Activated T-helper 1 cell treated with Interleukin-2 at 50 U/mL for 16 hours (primary cell): ENCODE data around the gene RPGRIP1L.

ENCODE experiments used
- DNase-seq: peaks from one replicate; pipeline ENCODE4 v3.0.0-alpha.2; 2020; ENCODE audit warnings: low read depth

Gene RPGRIP1L

GRCh38 chr16:53651357-53651756, 52.3 kb downstream of the RPGRIP1L start:
- no peak for DNase-seq

GRCh38 chr16:53646506-53646905, 57.2 kb downstream of the RPGRIP1L start:
- DNase-seq, result no peak

GRCh38 chr16:53643474-53643873, 60.2 kb downstream of the RPGRIP1L start:
- DNase-seq, result no peak

GRCh38 chr16:53642094-53642493, 61.6 kb downstream of the RPGRIP1L start:
- DNase-seq, result no peak

GRCh38 chr16:53636978-53637377, 66.7 kb downstream of the RPGRIP1L start:
- no peak for DNase-seq

- DNase-seq, result no peak
These were observed 71.1 kb downstream of the RPGRIP1L start for GRCh38 chr16:53632526-53632925.

GRCh38 chr16:53631236-53632025, 72.2 kb downstream of the RPGRIP1L start:
- no peak for DNase-seq

GRCh38 chr16:53629607-53630312, 73.9 kb downstream of the RPGRIP1L start:
- no peak for DNase-seq

GRCh38 chr16:53629151-53629550, 74.5 kb downstream of the RPGRIP1L start:
- DNase-seq, result no peak

- DNase-seq, result no peak
These were observed 76.8 kb downstream of the RPGRIP1L start for GRCh38 chr16:53626811-53627210.

- no peak for DNase-seq
These were observed 77.5 kb downstream of the RPGRIP1L start for GRCh38 chr16:53626161-53626560.

GRCh38 chr16:53625221-53625620, 78.4 kb downstream of the RPGRIP1L start:
- no peak for DNase-seq

GRCh38 chr16:53622315-53622714, 81.3 kb downstream of the RPGRIP1L start:
- DNase-seq, result no peak

- DNase-seq, result no peak
These were observed 83.2 kb downstream of the RPGRIP1L start for GRCh38 chr16:53620476-53620875.

GRCh38 chr16:53619235-53619634, 84.4 kb downstream of the RPGRIP1L start:
- no peak for DNase-seq

- DNase-seq, result no peak
These were observed 89.3 kb downstream of the RPGRIP1L start for GRCh38 chr16:53614346-53614745.

GRCh38 chr16:53612003-53612402, 91.7 kb downstream of the RPGRIP1L start:
- DNase-seq, result no peak

GRCh38 chr16:53611179-53611696, 92.4 kb downstream of the RPGRIP1L start:
- DNase-seq, result no peak

- DNase-seq, result no peak
These were observed 94.1 kb downstream of the RPGRIP1L start for GRCh38 chr16:53609536-53609935.

- DNase-seq, result no peak
These were observed 95.6 kb downstream of the RPGRIP1L start for GRCh38 chr16:53608094-53608493.

GRCh38 chr16:53605831-53606400, 97.7 kb downstream of the RPGRIP1L start:
- DNase-seq, result no peak

GRCh38 chr16:53605356-53605755, 98.3 kb downstream of the RPGRIP1L start:
- no peak for DNase-seq

GRCh38 chr16:53601961-53602360, 101.7 kb downstream of the RPGRIP1L start:
- DNase-seq, result no peak
